Caki2 (cell line): ENCODE data around the gene EPC2. TPM values are rescaled to one million over a fixed set of nuclear protein-coding genes. Genes with fewer than 3 reads are reported as not detected.

Experiments
- DNase-seq: peaks from one replicate; pipeline ENCODE4 v3.0.0-alpha.2; 2015; ENCODE audit warnings: low read depth
- in situ Hi-C: cut with HindIII; loops from 2 replicates; pipeline ENCODE4 v1.10.0; 2016; ENCODE audit warnings: low sequenced_read_pairs, low pct_unique_long_range_greater_than_20kb, mixed read lengths
- total RNA-seq: library from RNA; depleted of rRNA; stranded (reverse); fragments of >200 nt; shearing (Covaris generic); gene quantifications from 2 replicates; pipeline ENCODE4 v1.2.3, GENCODE V29; 2014; ENCODE audit warnings: low replicate concordance; rRNA removed

The EPC2 gene
- 2.0 and 6.6 TPM in 2 replicates for total RNA-seq

DNA sequence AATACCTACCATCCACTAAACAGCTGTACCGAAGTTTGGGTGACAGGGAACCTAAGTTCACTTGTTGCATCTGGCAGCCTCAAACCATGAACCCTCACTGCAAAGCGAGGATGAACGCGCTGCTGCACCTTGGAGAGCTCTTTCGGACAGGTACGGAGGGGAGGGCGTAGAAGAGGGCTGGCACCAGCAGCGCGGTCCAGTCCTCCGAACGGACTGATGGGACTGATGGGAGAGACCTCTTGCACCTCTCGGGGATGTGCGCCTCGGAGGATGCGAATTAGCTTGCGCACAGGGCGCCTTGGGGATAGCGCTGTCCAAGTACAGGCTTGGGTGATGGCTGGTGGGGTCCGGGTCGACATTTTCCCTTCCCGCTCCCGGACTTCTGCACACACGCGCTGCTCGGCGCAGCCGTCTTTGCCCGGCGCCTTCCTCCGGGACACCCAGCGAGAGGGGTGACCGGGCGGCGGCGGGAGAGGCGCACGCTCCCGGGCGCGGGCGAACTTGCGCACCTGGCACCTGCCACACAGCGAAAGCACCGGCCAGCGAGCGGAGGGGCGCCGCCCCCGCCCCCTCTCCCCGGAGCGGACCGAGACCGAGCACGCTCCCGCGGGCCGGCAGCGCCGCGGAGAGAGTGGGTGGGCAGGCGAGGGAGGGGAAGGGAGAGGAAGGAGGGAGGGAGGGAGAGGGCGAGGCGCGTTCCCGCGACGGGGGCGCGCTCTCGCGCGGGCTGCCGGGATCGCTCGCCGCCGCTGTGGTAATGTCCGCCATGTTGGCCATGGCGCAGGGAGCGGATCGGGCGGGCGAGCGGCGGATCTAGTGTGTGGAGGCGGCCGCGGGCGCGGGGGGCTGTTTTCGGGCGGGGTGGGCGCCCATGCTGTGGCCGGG is at the start of gene EPC2:
TSS of gene EPC2 (plus strand) at position 754 of the 885 bp plus-strand sequence. CDS start 267 bp downstream, outside the sequence.
- in situ Hi-C loops, result no loop called here
- DNase-seq, result peak; percentile 81

DNA sequence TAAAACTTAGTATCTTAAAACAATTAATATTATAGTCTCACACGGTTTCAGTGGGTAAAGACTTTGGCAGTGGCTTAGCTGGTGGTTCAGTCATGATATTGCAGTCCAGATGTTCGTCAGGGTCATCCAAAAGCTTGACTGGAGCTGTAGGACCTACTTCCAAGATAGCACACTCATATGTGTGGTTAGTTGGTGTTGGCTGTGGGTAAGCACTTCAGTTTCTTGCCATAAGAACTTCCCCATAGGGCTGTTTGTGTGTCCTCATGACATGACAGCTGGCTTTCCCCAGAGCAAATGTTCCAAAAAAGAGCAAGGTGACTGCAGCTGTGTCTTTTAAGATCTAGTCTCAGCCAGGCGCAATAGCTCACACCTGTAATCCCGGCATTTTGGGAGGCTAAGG is 48.5 kb upstream of the EPC2 start:
- no peak for DNase-seq
- in situ Hi-C loops, result no loop called here

DNA sequence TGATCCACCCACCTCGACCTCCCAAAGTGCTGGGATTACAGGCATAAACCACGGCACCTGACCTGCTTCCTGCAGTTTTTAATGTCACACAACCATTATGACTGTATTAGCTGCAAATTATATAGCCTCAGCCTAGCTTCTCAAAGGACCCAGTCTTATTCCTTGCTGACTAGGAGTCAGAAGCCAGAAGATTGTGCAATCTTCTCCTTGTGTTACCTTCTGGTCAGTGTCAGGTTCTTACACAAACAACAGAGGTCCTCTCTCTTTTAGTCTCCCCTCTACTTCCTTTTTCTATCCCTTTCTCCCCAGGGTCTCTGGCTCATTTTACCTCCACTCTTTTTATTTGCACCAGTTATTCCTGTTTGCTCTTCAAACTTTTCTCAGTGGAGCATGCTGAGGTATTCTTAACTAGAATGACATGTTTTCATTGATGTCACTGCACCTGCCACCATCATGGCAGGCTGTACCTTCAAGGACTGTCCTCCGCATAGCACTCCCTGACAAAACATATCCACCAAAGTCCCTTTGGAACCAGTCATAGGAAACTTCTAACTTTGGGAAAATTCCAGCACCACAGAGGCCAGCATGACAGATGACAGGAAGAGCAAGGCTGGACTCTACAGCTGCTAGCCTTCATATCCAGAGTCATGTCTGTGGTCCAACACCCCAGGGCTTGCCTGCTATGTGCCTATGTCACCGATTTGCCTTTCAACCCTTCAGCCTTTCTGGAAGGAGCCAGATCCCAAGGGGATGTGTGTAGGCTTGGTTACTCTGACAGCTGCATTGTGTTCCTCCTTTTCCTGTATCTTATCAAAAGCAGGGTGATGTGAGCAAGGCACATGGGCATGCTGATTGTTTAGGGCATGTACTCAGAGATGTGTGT is 45.2 kb upstream of the EPC2 start:
- in situ Hi-C loops, result no loop called here
- DNase-seq, result no peak

- DNase-seq, result no peak
- in situ Hi-C loops, result no loop called here
Observed at GRCh38 chr2:148602885-148603561, 41.5 kb upstream of the EPC2 start.

DNA sequence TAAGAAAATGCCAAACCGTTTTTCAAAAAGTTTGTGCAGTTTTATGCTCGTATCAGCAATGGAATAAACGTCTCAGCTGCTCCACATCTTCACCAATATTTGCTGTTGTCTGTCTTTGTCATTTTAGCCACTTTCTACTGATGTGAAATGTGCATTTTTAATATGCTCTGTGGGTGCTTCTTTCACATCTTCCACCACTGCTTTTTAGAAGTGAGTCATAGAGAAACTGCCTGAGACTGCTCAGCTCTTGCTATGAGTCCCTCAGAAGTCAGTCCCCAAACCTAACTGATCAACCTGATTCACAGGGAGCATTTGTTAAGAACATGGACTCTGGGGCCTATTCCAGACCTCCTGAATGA is 41.0 kb upstream of the EPC2 start:
- DNase-seq, result no peak

GRCh38 chr2:148604927-148605326 is 39.6 kb upstream of the EPC2 start:
- no peak for DNase-seq
- in situ Hi-C loops, result no loop called here

More for the DNA sequence above, 41.0 kb upstream of the EPC2 start:
- in situ Hi-C loops, result no loop called here

DNA sequence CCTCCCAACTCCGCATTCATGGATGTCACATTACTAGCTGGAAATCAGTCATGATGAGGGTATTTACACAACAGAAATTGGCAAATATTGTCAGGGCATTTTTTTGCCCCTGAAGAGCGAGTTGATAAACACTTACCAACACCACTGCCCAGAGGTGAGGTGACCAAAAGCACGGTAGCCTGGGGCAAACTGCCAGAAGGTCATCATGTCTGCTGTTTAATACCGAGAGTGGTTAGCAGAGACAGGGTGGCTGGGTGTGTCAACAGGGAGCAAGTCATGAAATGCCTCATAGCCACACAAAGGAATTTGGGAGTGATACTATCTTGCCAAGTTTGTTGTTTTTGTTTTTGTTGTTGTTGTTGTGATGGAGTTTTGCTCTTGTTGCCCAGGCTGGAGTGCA is 37.0 kb upstream of the EPC2 start:
- in situ Hi-C loops, result no loop called here
- DNase-seq, result no peak

GRCh38 chr2:148613231-148614013 is 31.1 kb upstream of the EPC2 start:
- no peak for DNase-seq
- in situ Hi-C loops, result no loop called here

DNA sequence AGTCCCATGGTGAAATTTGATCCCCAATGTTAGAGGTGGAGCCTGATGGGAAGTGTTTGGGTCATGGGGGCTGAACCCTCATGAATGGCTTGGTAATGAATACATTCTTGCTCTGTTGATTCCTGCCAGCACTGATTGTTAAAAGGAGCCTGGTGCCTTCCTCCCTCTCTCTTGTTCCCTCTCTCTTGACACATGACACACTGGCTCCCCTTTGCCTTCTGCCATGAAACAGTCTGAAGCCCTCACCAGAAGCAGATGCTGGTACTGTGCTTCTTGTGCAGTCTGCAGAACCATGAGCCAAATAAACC is 30.6 kb upstream of the EPC2 start:
- DNase-seq, result peak; percentile 32

DNA sequence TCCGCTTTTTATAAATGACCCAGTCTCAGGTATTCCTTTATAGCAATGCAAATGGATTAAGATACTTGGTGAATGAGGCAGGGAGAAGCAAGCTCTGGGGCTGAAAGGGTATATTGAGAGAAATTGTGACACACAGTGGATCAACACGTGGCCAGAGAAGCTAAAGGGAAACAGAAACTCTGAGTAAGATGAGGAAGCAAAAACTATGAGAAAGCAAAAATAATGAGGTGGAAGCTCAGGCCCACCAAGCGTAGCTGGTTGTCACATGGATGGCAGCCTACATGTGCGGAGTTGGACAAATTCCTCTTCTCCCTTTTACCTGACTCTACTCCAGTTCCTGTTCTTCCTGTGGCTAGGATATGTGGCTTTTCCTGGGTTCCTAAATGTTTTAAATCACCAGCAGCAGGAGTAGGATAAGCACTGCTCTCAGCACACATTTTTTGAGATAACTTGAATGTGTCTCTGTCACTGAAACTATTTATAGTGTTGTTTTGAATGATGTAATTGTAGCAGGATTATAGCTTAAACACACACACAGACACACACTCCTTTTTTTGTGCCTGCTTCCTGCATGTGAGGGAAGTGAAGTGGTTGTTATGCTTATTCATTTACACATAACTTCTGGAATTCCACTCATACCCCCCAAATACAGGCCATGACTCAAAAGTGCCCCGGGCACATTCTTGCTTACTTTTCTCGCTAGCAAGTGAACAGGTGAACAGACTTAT is 30.1 kb upstream of the EPC2 start:
- DNase-seq, result peak; percentile 58
- in situ Hi-C loops, result no loop called here

More for the DNA sequence above, 30.6 kb upstream of the EPC2 start:
- in situ Hi-C loops, result no loop called here

- in situ Hi-C loops, result no loop called here
- DNase-seq, result no peak
Observed at GRCh38 chr2:148615381-148615841, 29.1 kb upstream of the EPC2 start.

DNA sequence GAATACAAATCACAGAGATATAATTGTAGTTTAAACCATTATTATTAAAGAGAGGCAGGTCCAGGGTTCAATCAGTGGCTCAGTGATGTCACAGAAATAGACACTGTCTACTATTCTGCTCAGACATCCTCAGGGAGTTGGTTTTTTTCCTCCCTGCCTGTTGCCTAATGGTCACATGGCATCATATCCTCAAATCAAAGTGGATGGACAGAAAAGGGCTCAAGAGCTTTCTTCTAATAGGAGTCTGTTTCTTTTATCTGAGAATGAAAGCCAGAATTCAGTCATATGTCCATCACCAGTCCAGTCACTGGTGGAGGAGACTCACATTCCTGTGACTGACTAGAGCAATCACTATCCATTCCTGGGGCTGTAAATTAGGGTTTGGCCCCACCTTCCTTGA is 27.9 kb upstream of the EPC2 start:
- no peak for DNase-seq
- in situ Hi-C loops, result no loop called here

DNA sequence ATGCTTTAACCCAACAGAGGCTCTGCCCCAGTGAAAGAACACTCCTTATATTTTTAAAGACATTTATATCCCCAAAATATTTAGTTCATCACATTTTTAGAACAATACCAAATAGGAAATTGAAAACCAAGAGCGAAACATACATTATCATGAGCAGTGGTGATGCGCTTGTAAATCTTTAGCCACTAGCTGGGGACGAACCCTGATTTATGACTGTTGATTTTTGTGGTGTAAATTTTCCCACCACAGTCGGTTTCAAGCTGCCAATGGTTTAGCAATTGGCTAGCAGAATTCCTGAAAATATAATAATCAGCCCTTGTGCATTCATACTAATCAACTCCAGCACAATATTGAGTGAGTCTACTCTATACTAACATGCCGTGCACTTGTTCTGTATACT is 27.3 kb upstream of the EPC2 start:
- DNase-seq, result no peak
- in situ Hi-C loops, result no loop called here

DNA sequence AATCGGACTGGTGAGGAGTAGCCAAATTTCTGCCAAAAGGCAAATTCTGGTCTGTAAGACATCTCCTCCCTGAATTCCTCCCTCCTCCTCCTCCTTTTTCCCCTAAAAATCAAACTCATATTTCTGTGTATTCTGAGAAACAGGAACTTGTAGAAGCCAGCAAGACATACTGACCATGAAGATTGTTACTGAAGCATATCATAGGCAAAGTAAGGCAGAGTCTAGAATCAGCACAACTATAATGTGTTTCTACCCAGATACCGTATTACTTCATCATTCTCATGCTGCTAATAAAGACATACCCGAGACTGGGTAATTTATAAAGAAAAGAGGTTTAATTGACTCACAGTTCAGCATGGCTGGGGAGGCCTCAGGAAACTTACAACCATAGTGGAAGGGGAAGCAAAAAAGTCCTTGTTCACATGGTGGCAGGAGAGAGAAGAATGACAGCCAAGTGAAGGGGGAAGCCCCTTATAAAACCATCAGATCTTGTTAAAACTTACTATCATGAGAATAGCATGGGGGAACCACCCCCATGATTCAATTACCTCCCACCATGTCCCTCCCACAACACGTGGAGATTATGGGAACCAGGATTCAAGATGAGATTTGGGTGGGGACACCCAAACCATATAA is 24.9 kb upstream of the EPC2 start:
- in situ Hi-C loops, result no loop called here
- DNase-seq, result no peak

GRCh38 chr2:148622366-148622765 is 22.2 kb upstream of the EPC2 start:
- DNase-seq, result no peak
- in situ Hi-C loops, result no loop called here

DNA sequence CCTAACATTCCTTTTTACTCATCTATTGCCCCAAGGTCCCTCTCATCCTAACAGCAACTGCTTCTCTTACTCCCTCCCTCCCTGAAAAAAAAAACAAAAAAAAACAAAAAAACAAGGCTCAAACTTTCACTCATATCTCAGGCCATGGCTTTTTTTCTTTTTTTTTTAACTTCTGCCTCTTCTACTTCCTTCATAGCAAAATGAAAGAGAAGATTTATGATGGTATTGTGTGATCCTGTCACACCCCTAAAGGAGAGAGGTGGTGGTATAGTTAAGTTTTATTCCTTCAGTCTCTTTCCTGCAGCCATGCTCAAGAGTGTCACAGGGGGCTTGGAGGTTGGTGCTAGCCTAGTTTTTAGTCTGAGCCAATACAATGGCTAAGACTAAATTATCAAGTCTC is 21.5 kb upstream of the EPC2 start:
- DNase-seq, result no peak
- in situ Hi-C loops, result no loop called here

DNA sequence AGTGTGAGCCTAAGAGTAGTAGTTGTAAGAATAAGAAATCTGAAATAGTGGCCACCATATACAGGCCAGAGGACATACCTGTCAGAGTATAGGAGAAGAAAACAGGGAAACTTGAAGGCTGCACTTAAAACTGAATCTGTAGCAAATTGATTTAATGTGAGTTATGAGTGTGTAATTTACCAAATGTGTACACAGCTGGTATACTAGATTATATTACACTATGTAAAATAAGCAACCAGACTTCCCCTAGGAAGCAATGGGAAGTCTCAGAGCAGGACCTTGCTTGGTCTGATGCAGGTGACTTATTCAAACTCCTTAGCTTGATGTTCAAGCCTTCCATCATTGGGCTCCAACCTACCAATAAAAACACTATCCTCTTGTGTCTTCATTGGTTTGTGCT is 17.3 kb upstream of the EPC2 start:
- in situ Hi-C loops, result no loop called here
- DNase-seq, result no peak
